ENCODE results near the gene DYNLRB2.

DYNLRB2 gene

DNA sequence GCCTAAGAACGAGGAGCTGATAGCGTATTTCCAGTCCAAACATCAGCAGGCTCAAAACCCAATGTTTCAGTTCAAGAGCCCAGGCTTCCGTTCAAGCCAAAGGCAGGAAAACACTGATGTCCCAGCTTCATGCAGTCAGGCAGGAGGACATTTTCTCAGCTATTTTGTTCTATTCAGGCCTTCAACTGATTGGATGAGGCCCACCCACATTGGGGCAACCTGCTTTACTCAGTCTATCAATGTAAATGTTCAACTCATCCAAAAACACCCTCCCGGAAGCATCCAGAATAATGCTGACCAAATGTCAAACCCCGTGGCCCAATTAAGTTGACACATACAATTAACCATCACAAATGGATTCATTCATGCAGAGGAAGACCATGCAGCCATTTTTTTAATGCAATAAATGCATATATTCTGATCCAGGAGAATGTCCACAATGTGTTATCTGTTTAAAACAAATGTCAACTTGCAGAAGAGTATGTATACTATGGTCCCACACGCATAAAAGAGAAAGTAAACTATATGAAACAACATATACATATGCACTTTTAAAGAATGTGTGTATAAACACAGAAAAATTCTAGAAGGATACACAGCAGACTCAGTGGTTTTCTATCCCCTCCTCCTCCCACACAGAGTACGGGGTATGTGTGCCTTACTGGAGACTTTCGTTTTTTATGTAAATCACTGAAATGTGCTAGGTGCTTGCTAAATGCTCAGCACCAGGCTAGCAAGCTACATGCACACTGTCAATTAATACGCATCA, 28.8 kb upstream of the DYNLRB2 start:
- Histone ChIP-seq H4K20me1 (ENCODE audit: low read depth, low read length) (no peaks in the 10 kb centered on the region), H3K9ac (ENCODE audit: low read length) (no peak overlapping the region), H3K27ac (ENCODE audit: low read depth, low read length) (no peak overlapping the region), H3K9me3 (ENCODE audit: insufficient read depth, low read length) (no peaks in the 10 kb centered on the region), H3K27me3 (ENCODE audit: low read length) (no peaks in the 10 kb centered on the region), H2AFZ (ENCODE audit: low read depth, low read length, severe bottlenecking) (no peak overlapping the region), H3K4me2 (ENCODE audit: low read depth, low read length, poor library complexity, severe bottlenecking) (no peak overlapping the region), H3K79me2 (ENCODE audit: insufficient read depth, low read length) (no peaks in the 10 kb centered on the region), H3F3A (ENCODE audit: insufficient read depth) (no peaks in the 10 kb centered on the region), H3K36me3 (ENCODE audit: low read length) (no peaks in the 10 kb centered on the region), H3K9me2 (replicated peaks; ENCODE audit: insufficient read depth, low read length) (no peaks in the 10 kb centered on the region), H3K4me3 (ENCODE audit: insufficient read depth, low read length, poor library complexity, severe bottlenecking) (no peak overlapping the region)
- TF ChIP-seq, protein P1, sequence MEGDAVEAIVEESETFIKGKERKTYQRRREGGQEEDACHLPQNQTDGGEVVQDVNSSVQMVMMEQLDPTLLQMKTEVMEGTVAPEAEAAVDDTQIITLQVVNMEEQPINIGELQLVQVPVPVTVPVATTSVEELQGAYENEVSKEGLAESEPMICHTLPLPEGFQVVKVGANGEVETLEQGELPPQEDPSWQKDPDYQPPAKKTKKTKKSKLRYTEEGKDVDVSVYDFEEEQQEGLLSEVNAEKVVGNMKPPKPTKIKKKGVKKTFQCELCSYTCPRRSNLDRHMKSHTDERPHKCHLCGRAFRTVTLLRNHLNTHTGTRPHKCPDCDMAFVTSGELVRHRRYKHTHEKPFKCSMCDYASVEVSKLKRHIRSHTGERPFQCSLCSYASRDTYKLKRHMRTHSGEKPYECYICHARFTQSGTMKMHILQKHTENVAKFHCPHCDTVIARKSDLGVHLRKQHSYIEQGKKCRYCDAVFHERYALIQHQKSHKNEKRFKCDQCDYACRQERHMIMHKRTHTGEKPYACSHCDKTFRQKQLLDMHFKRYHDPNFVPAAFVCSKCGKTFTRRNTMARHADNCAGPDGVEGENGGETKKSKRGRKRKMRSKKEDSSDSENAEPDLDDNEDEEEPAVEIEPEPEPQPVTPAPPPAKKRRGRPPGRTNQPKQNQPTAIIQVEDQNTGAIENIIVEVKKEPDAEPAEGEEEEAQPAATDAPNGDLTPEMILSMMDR (IDR thresholded peaks at IDR 0.05; ENCODE audit: insufficient read depth, low read length, poor library complexity, severe bottlenecking) = no peak
- no peak for TF ChIP-seq EZH2phosphoT487 (conservative IDR thresholded peaks at IDR 0.05; ENCODE audit: low read length)

DNA sequence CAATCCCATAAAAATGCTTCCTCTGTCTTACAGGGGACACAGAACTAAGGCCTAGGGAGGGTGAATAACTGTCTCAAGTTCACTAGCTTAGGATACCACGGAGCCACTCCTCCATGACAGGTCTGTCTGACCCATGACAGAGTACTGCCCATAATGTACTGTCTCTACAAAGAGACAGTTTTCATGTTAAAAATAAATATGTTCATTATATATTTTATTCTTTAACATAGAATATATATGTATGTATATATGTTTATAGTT, 28.3 kb upstream of the DYNLRB2 start:
- no peaks in the 10 kb centered on the region for H4K20me1 ChIP-seq (ENCODE audit: low read depth, low read length)
- no peak overlapping the region for H3K27ac ChIP-seq (ENCODE audit: low read depth, low read length)
- H3F3A ChIP-seq (ENCODE audit: insufficient read depth) = no peaks in the 10 kb centered on the region
- H3K79me2 ChIP-seq (ENCODE audit: insufficient read depth, low read length) = no peaks in the 10 kb centered on the region
- no peaks in the 10 kb centered on the region for H3K9me2 ChIP-seq (replicated peaks; ENCODE audit: insufficient read depth, low read length)
- H3K9ac ChIP-seq (ENCODE audit: low read length) = no peak overlapping the region
- no peaks in the 10 kb centered on the region for H3K9me3 ChIP-seq (ENCODE audit: insufficient read depth, low read length)
- TF ChIP-seq, protein P1 (IDR thresholded peaks at IDR 0.05; ENCODE audit: insufficient read depth, low read length, poor library complexity, severe bottlenecking) = no peak
- no peak for TF ChIP-seq EZH2phosphoT487 (conservative IDR thresholded peaks at IDR 0.05; ENCODE audit: low read length)
- no peak overlapping the region for H2AFZ ChIP-seq (ENCODE audit: low read depth, low read length, severe bottlenecking)
- H3K36me3 ChIP-seq (ENCODE audit: low read length) = no peaks in the 10 kb centered on the region
- H3K4me3 ChIP-seq (ENCODE audit: insufficient read depth, low read length, poor library complexity, severe bottlenecking) = no peak overlapping the region
- H3K27me3 ChIP-seq (ENCODE audit: low read length) = no peaks in the 10 kb centered on the region
- no peak overlapping the region for H3K4me2 ChIP-seq (ENCODE audit: low read depth, low read length, poor library complexity, severe bottlenecking)

DNA sequence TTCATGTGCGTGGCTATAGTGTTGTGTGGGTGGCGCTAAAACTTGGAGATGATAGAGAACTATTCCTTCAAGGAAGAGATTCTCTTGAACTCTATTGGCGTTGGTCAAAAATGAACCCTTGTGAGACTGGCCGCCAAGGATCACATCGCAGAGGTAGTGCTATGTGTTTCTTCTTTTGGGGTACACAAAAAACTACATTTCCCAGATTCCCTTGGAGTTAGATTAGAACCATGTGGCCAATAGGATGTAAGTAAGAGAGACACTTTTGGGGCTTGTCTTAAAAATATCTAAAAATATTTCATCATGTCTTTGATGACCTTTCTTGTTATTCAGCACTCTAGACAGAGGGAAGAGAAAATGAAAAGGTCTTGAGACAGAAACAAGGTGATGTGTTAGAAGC, 25.4 kb upstream of the DYNLRB2 start:
- Histone ChIP-seq H3K27ac (ENCODE audit: low read depth, low read length) (no peak overlapping the region), H3K27me3 (ENCODE audit: low read length) (no peaks in the 10 kb centered on the region), H3F3A (ENCODE audit: insufficient read depth) (no peaks in the 10 kb centered on the region), H3K9ac (ENCODE audit: low read length) (no peak overlapping the region), H3K9me2 (replicated peaks; ENCODE audit: insufficient read depth, low read length) (no peaks in the 10 kb centered on the region), H3K4me3 (ENCODE audit: insufficient read depth, low read length, poor library complexity, severe bottlenecking) (no peak overlapping the region), H4K20me1 (ENCODE audit: low read depth, low read length) (no peaks in the 10 kb centered on the region), H3K4me2 (ENCODE audit: low read depth, low read length, poor library complexity, severe bottlenecking) (no peak overlapping the region), H2AFZ (ENCODE audit: low read depth, low read length, severe bottlenecking) (no peak overlapping the region), H3K36me3 (ENCODE audit: low read length) (no peaks in the 10 kb centered on the region), H3K79me2 (ENCODE audit: insufficient read depth, low read length) (no peaks in the 10 kb centered on the region), H3K9me3 (ENCODE audit: insufficient read depth, low read length) (no peaks in the 10 kb centered on the region)
- TF ChIP-seq, protein P1 (IDR thresholded peaks at IDR 0.05; ENCODE audit: insufficient read depth, low read length, poor library complexity, severe bottlenecking) = no peak
- no peak for TF ChIP-seq EZH2phosphoT487 (conservative IDR thresholded peaks at IDR 0.05; ENCODE audit: low read length)
